Occipital lobe (tissue), 2 donors: ENCODE measurements around the gene ZNF805. TPM values are rescaled to one million over a fixed set of nuclear protein-coding genes. Genes with fewer than 3 reads are reported as not detected.
"Not testable (repeated sequence)": the region's sequence is repeated elsewhere in the genome, so short reads cannot be mapped to it uniquely, and the experiment has no call there.

Source experiments
- DNase-seq: peaks from one replicate; lab custom pipeline; 2025; lab: John Stamatoyannopoulos, UW
- total RNA-seq: library from RNA; depleted of rRNA; stranded (reverse); fragments of >200 nt; gene quantifications from one replicate; pipeline ENCODE4 v1.2.3, GENCODE V29; 2014

The ZNF805 gene
- total RNA-seq, 1 donor from 2014 or later: 34.2 TPM

DNA sequence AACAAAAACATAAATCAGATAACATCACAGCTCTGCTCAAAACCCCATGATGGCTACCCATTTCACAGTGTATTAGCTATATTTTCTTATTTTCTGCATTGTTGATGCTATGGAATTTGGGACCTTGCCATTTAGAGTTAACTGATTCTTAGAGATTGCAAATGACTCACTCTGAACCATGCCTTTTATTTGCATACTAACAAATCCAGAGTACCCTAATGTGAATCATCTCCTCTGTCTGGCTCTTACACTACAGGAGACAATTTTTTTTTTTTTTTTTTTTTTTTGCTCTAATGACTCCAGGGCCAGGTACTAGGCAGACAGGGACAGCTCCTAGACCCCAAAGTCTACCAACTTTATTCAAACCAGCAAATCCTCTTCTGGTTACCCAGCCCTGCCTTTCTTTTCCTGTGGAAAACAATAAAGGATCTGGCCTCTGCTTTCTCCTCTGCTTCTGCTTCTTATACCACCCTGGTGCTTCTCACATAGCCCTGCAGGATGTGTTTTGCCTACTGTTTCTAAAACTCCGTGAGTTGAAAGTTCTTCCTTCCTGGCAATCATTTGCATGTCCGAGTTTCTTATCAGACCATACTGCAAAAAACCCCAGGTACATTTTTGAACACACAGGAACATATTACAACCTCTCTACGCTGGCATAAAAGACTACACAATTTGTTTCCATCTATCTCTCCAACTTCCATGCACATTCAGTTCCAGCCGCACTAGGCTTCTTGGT is 29.3 kb downstream of the ZNF805 start:
- DNase-seq: no peak

DNA sequence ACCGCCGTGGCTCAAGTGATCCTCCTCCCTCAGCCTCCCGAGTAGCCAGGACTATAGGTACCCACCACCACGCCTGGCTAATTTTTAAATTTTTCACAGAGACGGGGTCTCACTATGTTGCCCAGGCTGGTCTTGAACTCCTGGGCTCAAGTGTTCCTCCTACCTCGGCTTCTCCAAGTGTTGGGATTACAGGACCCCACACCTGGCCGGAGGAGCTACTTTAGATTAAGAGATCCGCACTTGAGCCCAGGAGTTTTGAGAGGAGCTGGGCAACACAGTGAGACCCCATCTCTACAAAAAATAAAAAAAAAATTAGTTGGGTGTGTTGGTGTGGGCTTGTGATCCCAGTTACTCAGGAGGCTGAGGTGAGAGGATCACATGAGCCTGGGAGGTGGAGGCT is 30.8 kb downstream of the ZNF805 start:
- no peak for DNase-seq

DNA sequence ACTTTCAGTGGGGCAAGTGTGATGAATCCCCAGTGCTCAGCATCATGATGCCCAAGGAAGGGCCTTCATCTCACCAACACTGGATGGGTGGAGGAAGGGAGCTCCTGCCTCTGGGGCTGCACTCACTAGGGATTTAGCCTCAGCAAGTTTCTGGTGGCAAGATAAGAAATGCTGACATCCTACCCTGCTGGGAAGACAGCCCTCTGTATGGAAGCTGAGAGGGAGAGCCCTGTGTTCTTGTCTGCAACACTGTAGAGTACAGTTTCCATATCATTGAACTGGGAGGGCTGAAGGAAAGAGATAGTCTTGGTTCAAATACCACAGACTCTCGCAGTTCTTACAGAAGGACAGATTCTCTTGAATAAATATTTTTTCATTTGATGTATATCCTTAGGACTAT is 32.6 kb downstream of the ZNF805 start:
- no peak for DNase-seq

DNA sequence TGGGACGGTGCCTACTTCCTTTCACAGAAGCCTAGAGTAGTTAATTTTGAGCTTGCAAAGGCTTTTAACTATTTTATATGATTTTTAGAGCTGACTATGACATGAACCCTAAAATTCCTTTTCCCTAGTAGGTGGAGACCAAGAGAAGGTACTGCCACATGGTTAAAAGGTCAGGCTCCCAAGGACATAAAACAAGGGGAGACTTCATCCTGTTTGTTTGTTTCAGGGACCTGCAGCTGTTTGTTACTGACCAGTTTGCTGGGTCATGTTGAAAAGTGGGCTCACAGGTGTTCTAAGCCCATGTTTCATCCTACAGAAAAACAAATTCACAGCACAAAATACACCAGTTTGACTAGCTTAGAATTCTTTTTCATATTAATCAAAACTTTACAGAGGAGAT is 36.0 kb downstream of the ZNF805 start:
- no peak for DNase-seq

DNA sequence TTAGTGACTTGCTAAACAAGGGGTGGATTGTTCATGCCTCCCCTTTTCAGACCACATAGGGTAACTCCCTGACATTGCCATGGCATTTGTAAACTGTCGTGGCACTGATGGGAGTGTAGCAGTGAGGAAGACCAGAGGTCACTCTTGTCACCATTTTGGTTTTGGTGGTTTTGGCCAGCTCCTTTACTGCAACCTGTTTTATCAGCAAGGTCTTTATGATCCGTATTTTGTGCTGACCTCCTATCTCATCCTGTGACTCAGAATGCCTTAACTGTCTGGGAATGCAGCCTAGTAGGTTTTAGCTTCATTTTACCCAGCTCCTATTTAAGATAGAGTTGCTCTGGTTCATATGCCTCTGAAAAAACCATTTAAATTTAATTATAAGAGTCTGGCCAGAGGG is 38.0 kb downstream of the ZNF805 start:
- not testable (repeated sequence) for DNase-seq

DNA sequence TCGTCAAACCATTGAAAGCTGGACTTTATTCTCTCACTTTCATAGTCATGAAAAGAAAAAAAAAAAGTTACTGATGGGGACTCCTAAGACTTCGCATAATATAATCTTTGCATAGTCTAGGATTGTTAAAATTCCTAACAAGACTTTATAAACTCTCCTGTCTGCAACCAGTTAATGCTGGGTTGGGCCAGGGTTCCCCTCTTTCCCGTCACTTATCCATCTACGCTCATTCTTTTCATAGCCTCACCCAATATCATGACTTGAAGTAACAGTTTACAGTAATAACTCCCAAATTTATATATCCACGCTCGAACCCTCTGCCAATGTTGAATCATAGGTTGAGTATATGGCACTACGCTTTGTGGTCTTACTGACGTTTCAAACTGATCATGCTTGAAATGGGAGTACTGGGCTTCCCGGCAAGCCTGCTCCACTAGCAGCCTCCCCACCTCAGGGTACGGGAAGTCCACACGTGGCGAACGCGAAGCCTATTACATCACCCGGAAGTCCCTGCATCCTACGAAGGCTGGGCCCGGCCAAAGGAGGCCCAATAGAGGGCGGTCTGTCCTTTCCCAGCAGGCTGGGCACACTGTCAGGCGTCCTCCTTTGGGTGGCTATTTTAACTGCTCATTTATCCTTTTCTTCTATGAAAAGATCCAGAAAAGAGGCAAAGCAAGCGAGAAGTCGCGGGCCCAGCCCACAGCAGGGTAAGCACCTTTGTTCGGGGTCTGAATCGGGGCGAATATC is 39.2 kb downstream of the ZNF805 start:
- peak; percentile 85 for DNase-seq

DNA sequence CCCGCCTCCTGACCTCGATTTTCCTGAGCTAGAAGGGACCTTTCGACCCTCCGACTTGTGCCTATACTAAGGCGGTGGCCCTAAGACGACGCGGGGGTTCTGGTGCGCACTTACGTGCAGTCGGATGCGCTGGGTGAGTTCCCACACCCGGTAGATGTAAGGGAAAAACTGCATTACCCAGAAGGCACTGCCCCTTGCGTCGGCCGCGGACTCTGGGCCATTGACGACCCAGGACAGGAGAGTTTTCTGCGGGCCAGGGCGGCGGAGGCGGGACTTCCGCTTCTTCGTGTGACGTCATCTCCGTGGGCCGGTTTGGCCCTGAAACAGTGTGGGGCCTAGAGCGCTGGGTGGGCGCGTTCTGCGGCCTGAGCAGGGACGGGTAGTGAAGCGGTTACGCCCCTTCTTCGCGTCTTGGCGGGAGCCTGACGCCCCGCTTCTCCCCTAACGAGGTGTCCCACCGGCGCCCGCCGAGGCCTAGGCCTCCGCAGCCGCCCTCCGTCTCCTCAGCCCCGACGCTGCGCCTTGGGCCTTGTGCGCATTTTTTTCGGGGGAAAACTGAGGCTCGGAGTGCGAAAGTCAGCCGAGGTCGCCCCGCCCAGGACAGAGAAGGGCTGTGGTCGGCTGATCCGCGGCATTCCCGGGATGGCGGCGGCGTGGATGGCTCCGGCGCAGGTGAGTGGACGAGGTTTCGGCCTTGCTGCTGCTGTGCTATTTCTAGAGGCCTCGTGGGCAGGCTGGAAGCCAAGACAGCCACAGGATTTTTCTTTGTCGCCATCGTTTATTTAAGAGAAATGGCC is 39.9 kb downstream of the ZNF805 start, which contains the start of gene ZNF460:
TSS of gene ZNF460 (plus strand) at position 321 of the 797 bp plus-strand sequence. CDS start at position 643, 322 bp downstream.
- peak; percentile 93 for DNase-seq

DNA sequence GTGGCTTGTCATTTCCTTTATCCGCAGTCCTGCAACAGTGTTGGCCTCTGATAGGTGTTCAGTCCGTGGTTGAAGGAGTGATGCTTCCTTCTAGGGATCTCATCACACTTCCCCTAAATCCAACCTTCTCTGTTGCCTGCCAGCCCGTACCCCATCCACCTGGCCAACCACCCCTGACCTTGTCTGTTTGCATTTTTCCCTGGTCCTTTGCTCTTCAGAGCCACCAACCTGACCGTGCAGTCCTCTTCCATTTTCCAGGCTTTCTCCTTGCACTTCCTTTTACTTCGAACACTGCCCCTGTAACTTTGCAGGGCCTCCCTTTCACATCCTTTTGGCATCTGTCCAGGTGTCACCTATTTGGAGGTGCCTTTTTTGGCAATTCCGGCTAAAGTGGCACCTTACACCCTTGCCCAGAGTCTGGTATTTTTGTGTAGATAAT is 40.5 kb downstream of the ZNF805 start:
- no peak for DNase-seq

DNA sequence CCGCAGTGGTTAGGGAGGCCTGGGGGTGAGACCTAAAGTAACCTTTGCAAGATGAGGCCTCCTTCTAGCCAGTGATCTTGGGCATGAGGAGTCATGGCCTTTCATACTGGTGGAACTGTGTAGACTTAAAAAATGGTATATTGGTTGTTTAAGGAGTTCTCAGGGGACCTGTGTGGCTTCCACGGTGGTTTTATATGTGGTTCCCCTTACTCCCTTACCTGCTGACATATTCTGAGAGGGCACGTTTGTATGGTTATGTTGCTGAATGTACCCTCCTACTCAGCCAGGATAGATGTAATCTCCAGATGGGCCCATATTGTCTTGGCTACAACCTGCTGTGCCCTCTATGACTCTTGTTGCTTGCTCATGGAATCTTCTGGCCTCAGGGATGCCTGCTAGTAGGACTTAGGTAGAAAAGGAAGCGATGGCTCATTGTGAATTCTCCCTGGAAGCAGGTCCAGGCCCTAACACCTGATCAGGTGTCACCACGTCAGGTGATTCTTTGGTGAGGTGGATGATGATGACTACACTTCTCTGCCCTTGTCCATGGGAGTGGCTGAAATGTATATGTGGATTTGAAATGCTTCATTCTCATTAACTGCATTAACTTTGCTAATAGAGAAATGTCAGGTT is 41.7 kb downstream of the ZNF805 start:
- no peak for DNase-seq

DNA sequence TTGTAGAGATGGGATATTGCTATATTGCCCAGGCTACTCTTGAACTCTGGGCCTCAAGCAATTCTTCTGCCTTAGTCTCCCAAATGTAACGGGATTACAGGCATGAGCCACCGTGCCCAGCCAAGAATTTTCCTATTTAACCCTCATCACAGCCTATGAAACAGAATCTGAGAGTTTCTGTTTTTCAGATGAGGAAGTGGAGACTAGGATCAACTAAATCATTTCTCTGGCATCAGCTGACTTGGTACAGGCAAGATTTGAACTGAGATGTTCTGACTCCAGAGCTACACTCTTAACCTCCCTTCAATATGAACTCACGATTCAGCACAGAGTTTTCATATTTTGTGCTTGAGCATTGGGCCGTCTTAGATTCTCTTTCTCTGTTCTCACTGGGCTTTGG is 47.9 kb downstream of the ZNF805 start:
- no peak for DNase-seq

DNA sequence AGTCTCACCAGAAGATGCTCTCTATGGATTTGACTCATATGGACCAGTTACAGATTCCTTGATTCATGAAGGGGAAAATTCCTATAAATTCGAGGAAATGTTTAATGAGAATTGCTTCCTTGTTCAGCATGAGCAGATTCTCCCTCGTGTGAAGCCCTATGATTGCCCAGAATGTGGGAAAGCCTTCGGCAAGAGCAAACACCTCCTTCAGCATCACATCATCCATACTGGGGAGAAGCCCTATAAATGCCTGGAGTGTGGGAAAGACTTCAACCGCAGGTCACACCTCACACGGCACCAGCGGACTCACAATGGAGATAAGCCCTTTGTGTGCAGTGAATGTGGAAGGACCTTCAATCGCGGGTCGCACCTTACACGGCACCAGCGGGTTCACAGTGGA is 50.5 kb downstream of the ZNF805 start:
- DNase-seq: no peak

DNA sequence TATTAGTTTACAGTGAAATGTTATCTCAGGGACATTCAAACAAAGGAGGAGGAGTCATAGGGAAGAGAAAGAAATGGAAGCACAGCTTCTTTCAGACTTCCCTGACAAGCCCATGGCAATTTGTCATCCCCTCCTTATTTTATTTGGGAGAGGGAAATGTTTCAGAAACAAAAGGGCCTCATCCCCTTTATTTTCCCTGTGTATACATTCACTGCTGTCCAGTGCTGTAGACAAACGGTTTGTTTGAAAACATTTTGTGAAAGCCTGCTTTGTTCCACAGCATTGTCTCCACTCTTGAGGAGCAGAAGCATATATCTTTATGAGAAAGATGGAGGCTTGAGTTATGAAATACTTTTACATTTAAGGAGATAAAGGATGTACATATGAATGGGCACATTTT is 52.1 kb downstream of the ZNF805 start:
- no peak for DNase-seq

DNA sequence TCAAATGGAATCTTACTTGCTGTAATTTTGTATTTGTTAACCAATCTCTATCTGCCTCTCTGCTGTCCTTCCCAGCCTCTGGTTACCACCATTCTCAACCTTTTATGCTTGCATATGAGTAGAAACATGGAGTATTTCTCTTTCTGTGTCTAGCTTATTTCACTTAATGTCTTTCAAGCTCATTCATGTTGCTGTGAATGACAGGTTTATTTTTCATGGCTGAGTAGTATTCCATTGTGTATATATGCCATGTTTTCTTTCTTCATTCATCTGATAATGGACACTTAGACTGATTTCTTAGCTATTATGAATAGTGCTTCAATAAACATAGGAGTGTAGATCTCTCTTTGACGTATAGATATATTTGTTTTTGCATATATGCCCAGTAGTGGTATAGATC is 53.3 kb downstream of the ZNF805 start:
- DNase-seq: no peak

DNA sequence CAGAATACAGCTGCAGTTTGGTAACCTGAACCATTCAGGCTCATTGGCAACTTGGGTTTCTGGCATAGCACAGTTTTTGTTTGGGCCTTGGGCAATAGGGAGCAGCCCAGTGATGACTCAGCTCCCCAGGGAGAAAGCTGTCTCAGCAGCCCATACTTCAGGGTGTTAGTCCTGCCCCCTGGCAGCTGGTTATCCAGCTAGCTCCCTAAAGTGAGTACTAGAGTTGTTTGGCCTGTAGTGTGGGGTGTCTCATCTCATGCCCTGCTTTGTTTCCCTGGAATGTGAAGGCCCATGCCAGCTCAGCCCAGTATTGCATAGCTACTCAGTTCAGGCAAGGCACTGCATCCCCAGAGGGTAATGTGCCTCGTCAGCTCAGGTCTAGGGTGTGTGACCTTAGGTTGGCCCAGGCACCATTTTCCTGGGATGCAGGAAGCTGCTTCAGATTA is 61.6 kb downstream of the ZNF805 start:
- DNase-seq: no peak

DNA sequence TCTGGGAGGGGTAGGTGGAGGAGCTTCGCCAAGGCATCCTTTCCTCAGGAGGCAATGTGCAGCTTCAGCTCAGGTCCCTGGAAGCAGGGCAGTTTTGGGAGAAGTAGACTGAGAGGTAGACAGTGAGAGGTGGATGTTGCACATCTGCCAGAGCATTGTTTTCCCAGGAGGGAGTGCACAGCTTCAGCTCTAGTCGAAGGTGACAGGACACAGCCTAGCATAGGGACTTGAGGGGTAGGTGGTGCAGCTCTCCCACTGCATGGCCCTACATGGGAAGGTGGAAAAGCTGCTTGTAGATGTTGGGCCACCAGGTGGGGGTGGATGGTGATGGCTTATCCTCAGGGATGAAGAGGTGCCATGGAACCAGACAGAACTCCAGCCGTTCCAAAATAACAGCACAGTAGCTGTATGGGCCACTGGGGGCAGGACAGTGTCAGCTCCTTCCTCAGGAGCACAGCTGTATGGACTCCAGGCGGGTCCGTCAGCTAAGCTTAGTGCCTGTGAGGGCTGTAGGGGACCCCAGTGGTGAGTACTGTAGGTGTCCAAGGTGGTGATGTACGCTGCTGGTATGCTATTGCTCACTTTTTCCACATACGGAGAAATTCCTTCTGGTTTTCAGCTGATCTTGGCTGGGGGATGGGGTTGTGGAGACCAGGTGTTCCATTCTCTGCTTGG is 62.4 kb downstream of the ZNF805 start:
- no peak for DNase-seq

Other genes starting within 250 kb of the ZNF805 start
- gene USP29, start 120.6 kb upstream of the ZNF805 start, total RNA-seq: not detected
- gene ZIM3, start 95.4 kb upstream of the ZNF805 start, total RNA-seq: not detected
- not detected for gene DUXA, start 73.1 kb upstream of the ZNF805 start, total RNA-seq
- 27.5 TPM for gene ZNF264, start 49.1 kb upstream of the ZNF805 start, total RNA-seq
- gene AURKC, start 9.6 kb upstream of the ZNF805 start, total RNA-seq: 1.1 TPM
- 155 TPM for gene ZNF460, start 39.9 kb downstream of the ZNF805 start, total RNA-seq
- 40.7 TPM for gene ZNF543, start 79.8 kb downstream of the ZNF805 start, total RNA-seq
- gene ZNF304, start 110.6 kb downstream of the ZNF805 start, total RNA-seq: 22.1 TPM
- gene TRAPPC2B, start 122.9 kb downstream of the ZNF805 start, total RNA-seq: 26.2 TPM
- gene ZNF547, start 122.9 kb downstream of the ZNF805 start, total RNA-seq: 11.2 TPM
- 49.1 TPM for gene ZNF548, start 149.2 kb downstream of the ZNF805 start, total RNA-seq
- gene ZNF17, start 170.5 kb downstream of the ZNF805 start, total RNA-seq: 31.7 TPM
- gene ZNF749, start 194.7 kb downstream of the ZNF805 start, total RNA-seq: 37.1 TPM
- gene VN1R1, start 216.5 kb downstream of the ZNF805 start, total RNA-seq: 5.0 TPM
- gene ZNF772, start 236.9 kb downstream of the ZNF805 start, total RNA-seq: 73.9 TPM
- gene ZNF419, start 247.1 kb downstream of the ZNF805 start, total RNA-seq: 32.1 TPM